Measurements from ENCODE around the gene BRINP1. TPM values are rescaled to one million over a fixed set of nuclear protein-coding genes. Genes with fewer than 3 reads are reported as not detected.

Gene BRINP1
- total and polyA plus RNA-seq, 2 donors (not counting 3 experiments of a cell fraction or from before 2014, with no cell fraction given): 0.04 TPM; not detected in 1

DNA sequence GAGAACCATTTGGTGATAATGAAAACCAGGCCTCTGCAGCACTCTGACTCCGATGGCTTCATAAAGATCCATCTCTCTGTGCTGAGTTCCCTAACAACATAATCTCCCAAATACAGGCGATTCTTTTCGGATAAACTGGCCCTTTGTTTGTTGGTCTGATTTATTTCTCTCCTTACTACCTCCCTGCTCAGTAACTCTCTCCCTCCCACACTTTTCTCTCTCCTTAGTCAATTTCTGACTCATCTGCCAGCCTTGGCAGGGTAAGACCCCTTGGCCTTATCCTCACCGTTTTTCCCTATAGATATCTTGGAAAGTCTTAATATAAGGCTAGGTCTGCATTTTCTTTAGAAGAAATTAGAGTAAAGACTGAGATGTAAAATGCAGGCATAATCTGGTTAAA lies 128.7 kb downstream of the BRINP1 start:
- no peaks in the 10 kb centered on the region for H3K4me1 ChIP-seq (ENCODE audit: control insufficient read depth, extremely low read depth, insufficient read depth, low read length)
- no peak overlapping the region for H2AFZ ChIP-seq (ENCODE audit: low read depth, low read length)

More for the DNA sequence above, 128.7 kb downstream of the BRINP1 start:
- TF ChIP-seq POLR2AphosphoS5 (IDR thresholded peaks at IDR 0.05; ENCODE audit: insufficient read depth, low read depth, low read length) (no peak), EZH2 (IDR thresholded peaks at IDR 0.05; ENCODE audit: borderline replicate concordance, low read depth, low read length, severe bottlenecking) (no peak), MYC (IDR thresholded peaks at IDR 0.05; ENCODE audit: low read depth, low read length) (no peak), FOS (IDR thresholded peaks at IDR 0.05; ENCODE audit: borderline replicate concordance, insufficient read depth, low read length) (no peak), GATA2 (IDR thresholded peaks at IDR 0.05; ENCODE audit: insufficient read depth, insufficient read length, low read depth, low read length) (no peak), CTCF (IDR thresholded peaks at IDR 0.05; ENCODE audit: extremely low read depth in 1 of 2, insufficient read depth in 1 of 2, low read depth in 1 of 2, low read length in 2 of 2) (no peak), JUN (IDR thresholded peaks at IDR 0.05; ENCODE audit: borderline replicate concordance, insufficient read depth, insufficient read length, low read depth) (no peak), POLR2A (IDR thresholded peaks at IDR 0.05; ENCODE audit: low read depth, low read length) (no peak), MAX (IDR thresholded peaks at IDR 0.05; ENCODE audit: insufficient read depth, insufficient read length) (no peak)
- H3K9ac ChIP-seq (replicated peaks; ENCODE audit: extremely low read depth, insufficient read depth, low read length): no peak overlapping the region
- DNase-seq (ENCODE audit: low read depth, low spot score) (no peak), FAIRE-seq (no peak)
- H3K9me3 ChIP-seq (replicated peaks; ENCODE audit: control insufficient read depth, insufficient read depth, low read length): no peaks in the 10 kb centered on the region
- no peak overlapping the region for H3K27ac ChIP-seq (ENCODE audit: insufficient read depth, low read depth, low read length)
- H3K36me3 ChIP-seq (ENCODE audit: control insufficient read depth in 2 of 2, extremely low read depth in 1 of 2, insufficient read depth in 2 of 2, low read length in 2 of 2): no peaks in the 10 kb centered on the region
- H3K4me3 ChIP-seq (replicated peaks in 1 of 3; ENCODE audit: insufficient read depth in 1 of 3, low read depth in 1 of 3, low read length in 3 of 3): no peak overlapping the region
- no peaks in the 10 kb centered on the region for H3K79me2 ChIP-seq (ENCODE audit: control insufficient read depth, insufficient read depth, low read length)
- no peaks in the 10 kb centered on the region for H4K20me1 ChIP-seq (replicated peaks; ENCODE audit: control insufficient read depth, extremely low read depth, insufficient read depth, low read length)
- H3K27me3 ChIP-seq (ENCODE audit: control insufficient read depth in 2 of 2, insufficient read depth in 2 of 2, low read length in 2 of 2): no peaks in the 10 kb centered on the region
- BruUV-seq (replicated peaks): no TSS peak
- no peaks in the 10 kb centered on the region for H3K9me1 ChIP-seq (replicated peaks; ENCODE audit: control insufficient read depth, extremely low read depth, insufficient read depth, low read length)
- dilution Hi-C loops (cut with MboI; ENCODE audit: extremely low pct_ligation_motif_present, low sequenced_read_pairs) (no loop called here), intact Hi-C loops (cut with micrococcal nuclease) (no loop called here)
- POLR2A ChIA-PET: no interaction called here
- CTCF ChIA-PET: no interaction called here
- H3K4me2 ChIP-seq (ENCODE audit: insufficient read depth, low read length): no peak overlapping the region

Data from endothelial cell of umbilical vein (primary cell).